Trophoblast cell (in vitro differentiated cells and primary cell): ENCODE data around the gene DYNC1H1.

ENCODE experiments used
- DNase-seq, 2 donors: peaks; one replicate each; pipeline ENCODE4 v3.0.0-alpha.2; 2016
- H2AFZ ChIP-seq: 2 replicates; pipeline ENCODE4 v1.6.1; 2013; ENCODE audit warnings: low read length, moderate library complexity, mild to moderate bottlenecking; ENCODE audit not compliant: insufficient read depth, poor library complexity
- H2AK5ac ChIP-seq: 2 replicates; pipeline ENCODE4 v1.6.1; 2013; ENCODE audit warnings: mild to moderate bottlenecking, low read length
- H2BK120ac ChIP-seq: 2 replicates; pipeline ENCODE4 v1.6.1; 2013; ENCODE audit warnings: low read length, mild to moderate bottlenecking, moderate library complexity; ENCODE audit not compliant: insufficient read depth, poor library complexity
- H2BK12ac ChIP-seq: 2 replicates; pipeline ENCODE4 v1.6.1; 2013; ENCODE audit warnings: mild to moderate bottlenecking, low read length, moderate library complexity
- H2BK5ac ChIP-seq: 2 replicates; pipeline ENCODE4 v1.6.1; 2013; ENCODE audit warnings: low read length, low read depth, moderate library complexity, mild to moderate bottlenecking; ENCODE audit not compliant: poor library complexity
- H3K14ac ChIP-seq: 2 replicates; pipeline ENCODE4 v1.6.1; 2013; ENCODE audit warnings: mild to moderate bottlenecking, low read length
- H3K18ac ChIP-seq: 2 replicates; pipeline ENCODE4 v1.6.1; 2013; ENCODE audit warnings: mild to moderate bottlenecking, low read length
- H3K23ac ChIP-seq: 2 replicates; pipeline ENCODE4 v1.6.1; 2013; ENCODE audit warnings: low read length
- H3K27ac ChIP-seq: 2 replicates; pipeline ENCODE4 v1.5.1; 2013; ENCODE audit warnings: low read depth, mild to moderate bottlenecking, inconsistent platforms, low read length, moderate library complexity
- H3K27me3 ChIP-seq: 2 replicates; pipeline ENCODE4 v1.6.1; 2013; ENCODE audit warnings: inconsistent platforms, mild to moderate bottlenecking, low read length, moderate library complexity; ENCODE audit not compliant: insufficient read depth
- H3K36me3 ChIP-seq, 2 experiments: 1 replicate in 1 of 2; 2 replicates in 1 of 2; pipeline ENCODE4 v1.6.1; 2013; ENCODE audit warnings: low read length in 2 of 2, mild to moderate bottlenecking in 2 of 2, moderate library complexity in 1 of 2; ENCODE audit not compliant: insufficient read depth in 2 of 2, control insufficient read depth in 1 of 2
- H3K4ac ChIP-seq: 2 replicates; pipeline ENCODE4 v1.6.1; 2013; ENCODE audit warnings: low read depth, mild to moderate bottlenecking, low read length, moderate library complexity
- H3K4me1 ChIP-seq, 2 experiments: 1 replicate in 1 of 2; 2 replicates in 1 of 2; pipeline ENCODE4 v1.6.1; 2013; ENCODE audit warnings: low read length in 2 of 2, mild to moderate bottlenecking in 2 of 2, moderate library complexity in 1 of 2; ENCODE audit not compliant: insufficient read depth in 2 of 2, control insufficient read depth in 1 of 2
- H3K4me2 ChIP-seq: 2 replicates; pipeline ENCODE4 v1.6.1; 2013; ENCODE audit warnings: inconsistent platforms, mild to moderate bottlenecking, low read length, moderate library complexity
- H3K4me3 ChIP-seq: 2 replicates; pipeline ENCODE4 v1.5.1; 2013; ENCODE audit warnings: mild to moderate bottlenecking, low read depth, low read length, inconsistent platforms
- H3K79me1 ChIP-seq: one replicate; pipeline ENCODE4 v1.6.1; 2013; ENCODE audit warnings: low read length
- H3K79me2 ChIP-seq: 2 replicates; pipeline ENCODE4 v1.6.1; 2013; ENCODE audit warnings: low read length, mild to moderate bottlenecking; ENCODE audit not compliant: control insufficient read depth, insufficient read depth, poor library complexity
- H3K9ac ChIP-seq: 2 replicates; pipeline ENCODE4 v1.6.1; 2013; ENCODE audit warnings: mild to moderate bottlenecking, low read length
- H3K9me3 ChIP-seq: 2 replicates; pipeline ENCODE4 v1.6.1; 2013; ENCODE audit warnings: low read depth, mild to moderate bottlenecking, control low read depth, inconsistent platforms, low read length; ENCODE audit not compliant: insufficient read depth
- H4K12ac ChIP-seq: 2 replicates; pipeline ENCODE4 v1.6.1; 2013; ENCODE audit warnings: low read depth, mild to moderate bottlenecking, low read length, moderate library complexity
- H4K8ac ChIP-seq: 2 replicates; pipeline ENCODE4 v1.6.1; 2013; ENCODE audit warnings: low read depth, mild to moderate bottlenecking, low read length, moderate library complexity
- H4K91ac ChIP-seq: one replicate; pipeline ENCODE4 v1.6.1; 2013; ENCODE audit warnings: low read depth, mild to moderate bottlenecking, low read length, moderate library complexity
- WGBS: extraction: QIAGEN DNeasy Blood & Tissue Kit; methylation state at CpG from one replicate; pipeline ENCODE4 v1.1.7; 2013; ENCODE audit warnings: missing lambda C conversion rate; ENCODE audit not compliant: insufficient read length, insufficient coverage; ENCODE audit errors: extremely low coverage; 5-methylcytosine and 5-hydroxymethylcytosine counted together

DYNC1H1 gene

DNA sequence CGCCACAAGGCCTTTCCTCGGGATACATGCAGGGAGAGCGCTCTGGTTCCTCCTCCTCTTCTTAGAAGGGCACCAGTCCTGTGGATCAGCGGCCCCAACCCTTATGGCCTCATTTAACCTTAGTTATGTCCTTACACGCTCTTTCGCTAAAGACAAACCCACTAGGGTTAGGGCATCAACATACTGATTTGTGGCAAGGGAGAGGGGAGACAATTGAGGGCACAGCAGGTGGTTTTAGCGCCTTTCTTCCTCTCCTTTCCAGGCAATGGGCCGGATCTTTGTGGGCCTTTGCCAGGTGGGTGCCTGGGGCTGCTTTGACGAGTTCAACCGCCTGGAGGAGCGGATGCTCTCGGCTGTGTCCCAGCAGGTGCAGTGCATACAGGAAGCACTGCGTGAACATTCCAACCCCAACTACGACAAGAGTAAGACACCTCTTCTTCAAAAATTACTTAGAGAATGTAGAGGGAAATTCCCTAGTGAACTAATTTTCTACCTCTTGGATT, 43.6 kb downstream of the DYNC1H1 start:
- Histone ChIP-seq H3K79me1 (no peaks in the 10 kb centered on the region), H3K23ac (no peak overlapping the region), H4K91ac (no peak overlapping the region), H3K27ac (no peak overlapping the region), H3K4ac (no peak overlapping the region), H2AFZ (no peak overlapping the region), H3K4me2 (no peak overlapping the region), H3K4me3 (no peak overlapping the region), H2AK5ac (no peak overlapping the region), H3K79me2 (no peaks in the 10 kb centered on the region), H3K9ac (no peak overlapping the region), H2BK12ac (no peak overlapping the region), H3K9me3 (peaks cover 2% of the 10 kb centered on the region), H3K18ac (no peak overlapping the region), H2BK5ac (no peak overlapping the region), H2BK120ac (no peak overlapping the region), H3K36me3 (peaks cover 62 to 81% of the 10 kb centered on the region in 2 experiments), H3K14ac (no peak overlapping the region), H3K27me3 (no peaks in the 10 kb centered on the region), H4K12ac (no peak overlapping the region), H4K8ac (no peak overlapping the region), H3K4me1 (no peaks in the 10 kb centered on the region)
- DNase-seq = no peak
- no CpG with 5 or more reads among the region's 14 CpGs for WGBS

DNA sequence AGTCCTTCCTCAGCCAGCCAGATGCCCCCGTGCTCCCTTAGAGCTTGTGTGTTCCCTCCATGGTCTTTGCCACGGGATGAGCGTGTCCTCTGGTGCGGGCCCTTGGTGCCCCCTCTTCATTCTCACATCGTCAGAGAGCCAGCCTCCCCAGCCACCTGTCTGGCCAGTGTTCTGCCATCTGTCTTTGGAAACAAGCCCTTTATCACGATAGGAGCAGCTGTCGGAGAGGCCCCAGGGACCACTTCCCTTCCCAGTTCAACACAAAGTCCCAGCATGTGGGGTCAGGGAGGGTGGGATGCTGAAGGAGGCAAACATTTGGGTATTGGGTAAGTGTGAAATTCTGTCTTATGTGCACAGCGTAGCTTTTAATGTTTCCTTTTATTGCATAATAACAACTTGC, 44.5 kb downstream of the DYNC1H1 start:
- H3K4me3 ChIP-seq = no peak overlapping the region
- no peaks in the 10 kb centered on the region for H3K4me1 ChIP-seq
- no peak overlapping the region for H3K4me2 ChIP-seq
- no peaks in the 10 kb centered on the region for H3K79me1 ChIP-seq
- no peak overlapping the region for H3K27ac ChIP-seq
- H3K18ac ChIP-seq = no peak overlapping the region
- no peak overlapping the region for H3K4ac ChIP-seq
- no peak overlapping the region for H3K23ac ChIP-seq
- WGBS = no CpG with 5 or more reads among the region's 8 CpGs
- no peaks in the 10 kb centered on the region for H3K79me2 ChIP-seq
- no peak overlapping the region for H2BK120ac ChIP-seq
- peaks cover 2% of the 10 kb centered on the region for H3K9me3 ChIP-seq
- no peak overlapping the region for H3K14ac ChIP-seq
- H4K12ac ChIP-seq = no peak overlapping the region
- no peak overlapping the region for H4K91ac ChIP-seq
- H2AFZ ChIP-seq = no peak overlapping the region
- H2AK5ac ChIP-seq = no peak overlapping the region
- H2BK5ac ChIP-seq = no peak overlapping the region
- H4K8ac ChIP-seq = no peak overlapping the region
- DNase-seq = no peak
- H3K27me3 ChIP-seq = no peaks in the 10 kb centered on the region
- no peak overlapping the region for H3K9ac ChIP-seq
- peaks cover 63 to 82% of the 10 kb centered on the region in 2 experiments for H3K36me3 ChIP-seq
- no peak overlapping the region for H2BK12ac ChIP-seq

DNA sequence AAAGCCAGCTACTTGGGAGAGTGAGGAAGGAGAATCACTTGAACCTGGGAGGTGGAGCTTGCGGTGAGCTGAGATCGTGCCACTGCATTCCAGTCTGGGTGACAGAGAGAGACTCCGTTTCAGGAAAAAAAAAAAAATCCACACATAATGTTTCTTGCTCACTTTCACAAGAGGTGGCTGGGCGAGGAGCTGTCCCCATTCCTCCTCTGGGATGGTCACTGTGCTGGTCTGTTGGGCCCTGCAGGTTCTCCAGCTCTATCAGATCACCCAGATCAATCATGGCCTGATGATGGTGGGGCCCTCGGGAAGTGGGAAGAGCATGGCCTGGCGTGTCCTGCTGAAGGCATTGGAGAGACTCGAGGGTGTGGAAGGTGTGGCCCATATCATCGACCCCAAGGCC, 47.3 kb downstream of the DYNC1H1 start:
- Histone ChIP-seq H3K36me3 (peaks cover 74 to 89% of the 10 kb centered on the region in 2 experiments), H2BK5ac (no peak overlapping the region), H3K79me1 (no peaks in the 10 kb centered on the region), H3K9ac (no peak overlapping the region), H3K27me3 (no peaks in the 10 kb centered on the region), H4K8ac (no peak overlapping the region), H2BK12ac (no peak overlapping the region), H3K4ac (no peak overlapping the region), H3K79me2 (no peaks in the 10 kb centered on the region), H3K18ac (no peak overlapping the region), H2BK120ac (no peak overlapping the region), H3K4me3 (no peak overlapping the region), H4K91ac (no peak overlapping the region), H3K23ac (no peak overlapping the region), H4K12ac (no peak overlapping the region), H3K9me3 (peaks cover 4% of the 10 kb centered on the region), H3K14ac (no peak overlapping the region), H2AFZ (no peak overlapping the region), H3K4me2 (no peak overlapping the region), H2AK5ac (no peak overlapping the region), H3K4me1 (no peaks in the 10 kb centered on the region), H3K27ac (no peak overlapping the region)
- WGBS = no CpG with 5 or more reads among the region's 8 CpGs
- DNase-seq = peak; percentile 52 to 64

DNA sequence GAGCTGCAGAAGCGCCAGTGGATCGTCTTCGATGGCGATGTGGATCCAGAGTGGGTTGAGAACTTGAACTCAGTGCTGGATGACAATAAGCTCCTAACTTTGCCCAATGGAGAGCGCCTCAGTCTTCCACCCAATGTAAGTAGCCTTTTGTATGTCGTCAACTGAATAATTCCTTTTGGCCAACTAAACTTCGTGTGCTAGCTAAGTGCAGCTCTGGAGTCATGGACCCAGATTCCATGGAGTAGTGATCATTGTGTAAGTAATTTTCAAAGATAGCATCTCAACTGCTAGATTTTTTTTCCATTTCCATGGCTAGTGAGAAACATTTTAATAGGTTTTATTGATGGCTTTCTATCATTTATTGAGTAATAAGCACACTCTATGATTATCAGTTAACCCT, 48.0 kb downstream of the DYNC1H1 start:
- DNase-seq = peak; percentile 62 to 81
- WGBS = no CpG with 5 or more reads among the region's 7 CpGs
- Histone ChIP-seq H3K4me2 (no peak overlapping the region), H3K79me1 (no peaks in the 10 kb centered on the region), H2BK120ac (no peak overlapping the region), H3K23ac (no peak overlapping the region), H4K8ac (no peak overlapping the region), H3K27me3 (no peaks in the 10 kb centered on the region), H4K12ac (no peak overlapping the region), H3K4ac (no peak overlapping the region), H3K9ac (no peak overlapping the region), H3K36me3 (peaks cover 80 to 92% of the 10 kb centered on the region in 2 experiments), H2AK5ac (no peak overlapping the region), H3K14ac (no peak overlapping the region), H3K27ac (no peak overlapping the region), H3K79me2 (no peaks in the 10 kb centered on the region), H3K4me3 (no peak overlapping the region), H3K9me3 (peaks cover 4% of the 10 kb centered on the region), H2AFZ (no peak overlapping the region), H2BK5ac (no peak overlapping the region), H4K91ac (no peak overlapping the region), H2BK12ac (no peak overlapping the region), H3K18ac (no peak overlapping the region), H3K4me1 (no peaks in the 10 kb centered on the region)
